WTC11 (cell line): ENCODE results near the gene CLCN4.

Experiments used
- ATF3 ChIP-seq: sonication (generic); formaldehyde crosslinking; conservative IDR thresholded peaks from 2 replicates; pipeline ENCODE4 v1.8.1; 2022; ENCODE audit warnings: mild to moderate bottlenecking, missing genetic modification reagents
- CTCF ChIP-seq: fragments of 200-600 bp; IDR thresholded peaks from 2 replicates; pipeline ENCODE4 v1.8.0; 2022; ENCODE audit warnings: antibody characterized with exemption
- IRF2 ChIP-seq: sonication (generic); formaldehyde crosslinking; IDR thresholded peaks from 2 replicates; pipeline ENCODE4 v1.8.0; 2022; ENCODE audit warnings: low read depth, missing genetic modification reagents, borderline replicate concordance
- JUN ChIP-seq: sonication (generic); formaldehyde crosslinking; IDR thresholded peaks from 2 replicates; pipeline ENCODE4 v1.8.0; 2023; ENCODE audit warnings: mild to moderate bottlenecking, missing genetic modification reagents
- STAT6 ChIP-seq: sonication (generic); formaldehyde crosslinking; conservative IDR thresholded peaks from 2 replicates; pipeline ENCODE4 v1.8.1; 2023; ENCODE audit warnings: mild to moderate bottlenecking, low read depth, missing genetic modification reagents, moderate library complexity
- ZNF138 ChIP-seq: sonication (generic); formaldehyde crosslinking; conservative IDR thresholded peaks from 2 replicates; pipeline ENCODE4 v1.8.1; 2022; ENCODE audit warnings: mild to moderate bottlenecking, moderate library complexity, missing genetic modification reagents
- ZNF263 ChIP-seq: sonication (generic); formaldehyde crosslinking; IDR thresholded peaks from 2 replicates; pipeline ENCODE4 v1.8.1; 2022; ENCODE audit warnings: low read depth, mild to moderate bottlenecking, moderate library complexity, missing genetic modification reagents
- ZNF512 ChIP-seq: sonication (generic); formaldehyde crosslinking; IDR thresholded peaks from 2 replicates; pipeline ENCODE4 v1.8.1; 2022; ENCODE audit warnings: missing genetic modification reagents, borderline replicate concordance

GRCh38 chrX:10195947-10196346 lies 39.2 kb downstream of the CLCN4 start:
- TF ChIP-seq CTCF (no peak), JUN (no peak), ZNF263 (CRISPR knock-in tag) (no peak), IRF2 (CRISPR knock-in tag) (no peak), ZNF138 (CRISPR knock-in tag) (no peak), ZNF512 (CRISPR knock-in tag) (no peak), ATF3 (CRISPR knock-in tag) (no peak), STAT6 (CRISPR knock-in tag) (no peak)
